CD4-positive, alpha-beta T cell (primary cell): ENCODE measurements around the gene ANXA8. TPM values are rescaled to one million over a fixed set of nuclear protein-coding genes. Genes with fewer than 3 reads are reported as not detected.
"Not testable (repeated sequence)": the region's sequence is repeated elsewhere in the genome, so short reads cannot be mapped to it uniquely, and the experiment has no call there.

ENCODE experiments used
- ATAC-seq: fragments of 200-7000 bp; cut with Tn5 transposase; one replicate; pipeline ENCODE4 v1.10.0; 2022; ENCODE audit warnings: mild to moderate bottlenecking; ENCODE audit not compliant: poor library complexity
- CTCF ChIA-PET: fragments of 350-600 bp; sonication (Branson Sonifier 250); formaldehyde crosslinking; loops from one replicate; lab custom pipeline; 2021; ENCODE audit warnings: antibody characterized with exemption, inconsistent platforms; lab: Charles Lee
- POLR2A ChIA-PET: fragments of 350-600 bp; sonication (Branson Sonifier 250); formaldehyde crosslinking; loops from one replicate; lab custom pipeline; 2021; ENCODE audit warnings: antibody characterized with exemption, inconsistent platforms; lab: Charles Lee
- DNase-seq, 14 experiments: peaks; one replicate each; pipeline ENCODE4 v3.0.0-alpha.2; 2013 to 2020; ENCODE audit warnings: mixed read lengths in 2 of 14
- H3K27ac ChIP-seq, 2 donors: one replicate each; pipeline versions ENCODE4 v1.5.1 to v1.7.0; 2013; ENCODE audit warnings: low read length in 2 of 2, low read depth in 1 of 2, mild to moderate bottlenecking in 1 of 2
- H3K27me3 ChIP-seq, 2 experiments: 1 replicate in 1 of 2; 2 replicates in 1 of 2; pipeline versions ENCODE4 v1.6.1 to v1.7.0; 2013; ENCODE audit warnings: low read length in 2 of 2, control low read depth in 1 of 2, mild to moderate bottlenecking in 1 of 2, moderate library complexity in 1 of 2; ENCODE audit not compliant: insufficient read depth in 2 of 2, control insufficient read depth in 1 of 2
- H3K36me3 ChIP-seq: one replicate; pipeline ENCODE4 v1.6.1; 2013; ENCODE audit warnings: low read length, control low read depth; ENCODE audit not compliant: insufficient read depth
- H3K4me1 ChIP-seq: one replicate; pipeline ENCODE4 v1.6.1; 2013; ENCODE audit warnings: low read length, control low read depth; ENCODE audit not compliant: insufficient read depth
- H3K4me3 ChIP-seq: one replicate; pipeline ENCODE4 v1.5.1; 2013; ENCODE audit warnings: mild to moderate bottlenecking, low read length, moderate library complexity
- H3K9me3 ChIP-seq, 2 experiments: 1 replicate in 1 of 2; 2 replicates in 1 of 2; pipeline versions ENCODE4 v1.6.1 to v1.7.0; 2013; ENCODE audit warnings: low read length in 2 of 2, mild to moderate bottlenecking in 2 of 2, control low read depth in 1 of 2, moderate library complexity in 1 of 2; ENCODE audit not compliant: control insufficient read depth in 1 of 2, insufficient read depth in 1 of 2
- H3K27ac Mint-ChIP-seq: one replicate; pipeline ENCODE4 v1.8.0; 2020; ENCODE audit warnings: mixed read lengths
- H3K27me3 Mint-ChIP-seq: one replicate; pipeline ENCODE4 v1.8.0; 2021; ENCODE audit warnings: mixed read lengths
- H3K36me3 Mint-ChIP-seq: one replicate; pipeline ENCODE4 v1.8.0; 2021; ENCODE audit warnings: low read depth, mixed read lengths
- H3K4me1 Mint-ChIP-seq: one replicate; pipeline ENCODE4 v1.8.0; 2021; ENCODE audit warnings: low read depth, mixed read lengths
- H3K4me3 Mint-ChIP-seq: one replicate; pipeline ENCODE4 v1.8.0; 2020; ENCODE audit warnings: mild to moderate bottlenecking, mixed read lengths
- H3K9me3 Mint-ChIP-seq: one replicate; pipeline ENCODE4 v1.8.0; 2020; ENCODE audit warnings: mixed read lengths
- intact Hi-C, 2 experiments: fragments of 100-400 bp; cut with DNase I in 1 of 2; cut with micrococcal nuclease in 1 of 2; formaldehyde crosslinking; loops; one replicate each; pipeline versions ENCODE4 v1.15.1 to v1.9.0; 2023 to 2025; cut with DNase I, micrococcal nuclease
- polyA plus RNA-seq, 2 donors: library from polyadenylated mRNA; unstranded; fragments of 120-200 nt; gene quantifications; one replicate each; pipeline ENCODE4 v1.2.1, GENCODE V29; 2013
- total RNA-seq, 174 experiments: library from RNA in 2 of 174; stranded (reverse) in 2 of 174; gene quantifications; one replicate each; pipeline ENCODE4 v1.2.3 and lab custom pipeline; 2021 to 2026

ANXA8 gene
- total RNA-seq (not detected), total RNA-seq (lab: John Stamatoyannopoulos, UW) (0 to 0.27 (median 0) reads per million in 172 experiments)
- polyA plus RNA-seq (2013, experiment 1 of 2): 0.05 TPM
- polyA plus RNA-seq (2013, experiment 2 of 2): 0.05 TPM

GRCh38 chr10:47483923-47484322, at the start of gene ANXA8:
TSS of gene ANXA8 (minus strand) at chr10:47484115. CDS start at chr10:47483933, 182 bp downstream.
- POLR2A ChIA-PET, H3K4me1 Mint-ChIP-seq, H3K9me3 Mint-ChIP-seq, H3K27me3 Mint-ChIP-seq, H3K36me3 Mint-ChIP-seq, CTCF ChIA-PET, H3K4me1 ChIP-seq, ATAC-seq, H3K4me3 Mint-ChIP-seq, H3K27ac ChIP-seq, DNase-seq, intact Hi-C loops, H3K27ac Mint-ChIP-seq, H3K9me3 ChIP-seq, H3K36me3 ChIP-seq, H3K27me3 ChIP-seq, H3K4me3 ChIP-seq: not testable (repeated sequence)

- H3K27ac Mint-ChIP-seq, intact Hi-C loops, ATAC-seq, H3K36me3 Mint-ChIP-seq, CTCF ChIA-PET, H3K27me3 ChIP-seq, H3K27me3 Mint-ChIP-seq, DNase-seq, H3K36me3 ChIP-seq, H3K4me1 ChIP-seq, H3K9me3 Mint-ChIP-seq, H3K4me1 Mint-ChIP-seq, H3K4me3 Mint-ChIP-seq, POLR2A ChIA-PET, H3K27ac ChIP-seq, H3K4me3 ChIP-seq, H3K9me3 ChIP-seq: not testable (repeated sequence)
Observed at GRCh38 chr10:47523475-47523874, 39.6 kb upstream of the ANXA8 start, which contains the start of gene AGAP9. TSS of gene AGAP9 (minus strand) at chr10:47523638. CDS start at chr10:47523526, 112 bp downstream.

GRCh38 chr10:47502313-47502712, 18.4 kb upstream of the ANXA8 start:
- H3K27me3 ChIP-seq, H3K4me1 ChIP-seq, H3K9me3 ChIP-seq, H3K4me1 Mint-ChIP-seq, DNase-seq, H3K9me3 Mint-ChIP-seq, H3K27ac ChIP-seq, POLR2A ChIA-PET, H3K27ac Mint-ChIP-seq, H3K36me3 Mint-ChIP-seq, intact Hi-C loops, CTCF ChIA-PET, H3K4me3 Mint-ChIP-seq, H3K27me3 Mint-ChIP-seq, H3K36me3 ChIP-seq, ATAC-seq, H3K4me3 ChIP-seq: not testable (repeated sequence)

GRCh38 chr10:47494226-47494625, 10.3 kb upstream of the ANXA8 start:
- ATAC-seq, intact Hi-C loops, H3K9me3 Mint-ChIP-seq, CTCF ChIA-PET, H3K27me3 Mint-ChIP-seq, H3K36me3 ChIP-seq, H3K27me3 ChIP-seq, H3K4me3 Mint-ChIP-seq, H3K36me3 Mint-ChIP-seq, H3K4me1 Mint-ChIP-seq, H3K27ac Mint-ChIP-seq, H3K9me3 ChIP-seq, H3K4me3 ChIP-seq, H3K4me1 ChIP-seq, H3K27ac ChIP-seq, DNase-seq, POLR2A ChIA-PET: not testable (repeated sequence)

- H3K4me1 Mint-ChIP-seq, intact Hi-C loops, H3K27ac Mint-ChIP-seq, CTCF ChIA-PET, H3K4me3 ChIP-seq, POLR2A ChIA-PET, H3K27me3 ChIP-seq, H3K27ac ChIP-seq, H3K9me3 ChIP-seq, H3K4me3 Mint-ChIP-seq, H3K27me3 Mint-ChIP-seq, DNase-seq, H3K9me3 Mint-ChIP-seq, H3K4me1 ChIP-seq, H3K36me3 ChIP-seq, ATAC-seq, H3K36me3 Mint-ChIP-seq: not testable (repeated sequence)
Observed at GRCh38 chr10:47491600-47491999, 7.7 kb upstream of the ANXA8 start, which contains the start of gene FAM25G. TSS of gene FAM25G (minus strand) at chr10:47491700. CDS start at chr10:47491674, 26 bp downstream.

GRCh38 chr10:47489630-47490029, 5.7 kb upstream of the ANXA8 start:
- H3K4me3 Mint-ChIP-seq, CTCF ChIA-PET: not testable (repeated sequence)

GRCh38 chr10:47485943-47486342, 2.0 kb upstream of the ANXA8 start:
- H3K4me1 ChIP-seq, CTCF ChIA-PET, H3K4me1 Mint-ChIP-seq, H3K36me3 ChIP-seq, H3K36me3 Mint-ChIP-seq, H3K9me3 ChIP-seq, H3K27me3 Mint-ChIP-seq, H3K9me3 Mint-ChIP-seq, H3K4me3 ChIP-seq, POLR2A ChIA-PET, H3K27ac Mint-ChIP-seq, intact Hi-C loops, ATAC-seq, H3K4me3 Mint-ChIP-seq, H3K27me3 ChIP-seq, H3K27ac ChIP-seq, DNase-seq: not testable (repeated sequence)

More at GRCh38 chr10:47489630-47490029, 5.7 kb upstream of the ANXA8 start:
- H3K4me1 Mint-ChIP-seq, H3K27me3 ChIP-seq, H3K4me1 ChIP-seq, H3K4me3 ChIP-seq, H3K27me3 Mint-ChIP-seq, H3K36me3 Mint-ChIP-seq, H3K9me3 Mint-ChIP-seq, DNase-seq, POLR2A ChIA-PET, H3K36me3 ChIP-seq, intact Hi-C loops, ATAC-seq, H3K9me3 ChIP-seq, H3K27ac ChIP-seq, H3K27ac Mint-ChIP-seq: not testable (repeated sequence)
